OCI-LY1 (cell line): ENCODE data around the gene DEPDC5.

Source experiments
- H2AFZ ChIP-seq: fragments of 200-600 bp; sonication (generic), shearing (Covaris generic); 2 replicates; pipeline ENCODE4 v1.6.0; 2014; ENCODE audit warnings: antibody characterized with exemption, mild to moderate bottlenecking, low read length
- H3F3A ChIP-seq: fragments of 200-600 bp; sonication (generic), shearing (Covaris generic); 2 replicates; pipeline ENCODE4 v1.6.0; 2014; ENCODE audit warnings: mild to moderate bottlenecking, antibody characterized with exemption, low read length, moderate library complexity; ENCODE audit not compliant: insufficient read depth
- H3K27ac ChIP-seq: fragments of 200-600 bp; sonication (generic); 2 replicates; pipeline ENCODE4 v1.5.1; 2014; ENCODE audit warnings: low read length, mixed run types, mild to moderate bottlenecking, low read depth; ENCODE audit not compliant: poor library complexity, severe bottlenecking
- H3K27me3 ChIP-seq: fragments of 200-600 bp; sonication (generic); 2 replicates; pipeline ENCODE4 v1.6.0; 2014; ENCODE audit warnings: antibody characterized with exemption, mild to moderate bottlenecking, low read length, moderate library complexity; ENCODE audit not compliant: insufficient read depth
- H3K36me3 ChIP-seq: fragments of 200-600 bp; sonication (generic); 2 replicates; pipeline ENCODE4 v1.6.1; 2014; ENCODE audit warnings: mild to moderate bottlenecking, antibody characterized with exemption, low read length, moderate library complexity, mixed read lengths; ENCODE audit not compliant: insufficient read depth
- H3K4me1 ChIP-seq: fragments of 200-600 bp; sonication (generic); 2 replicates; pipeline ENCODE4 v1.5.1; 2014; ENCODE audit warnings: mild to moderate bottlenecking, low read length, moderate library complexity; ENCODE audit not compliant: insufficient read depth, severe bottlenecking
- H3K4me2 ChIP-seq: fragments of 200-600 bp; sonication (generic), shearing (Covaris generic); 2 replicates; pipeline ENCODE4 v1.6.1; 2014; ENCODE audit warnings: low read length
- H3K4me3 ChIP-seq: fragments of 200-600 bp; sonication (generic); 2 replicates; pipeline ENCODE4 v1.5.1; 2014; ENCODE audit warnings: low read length, low read depth, mild to moderate bottlenecking, mixed read lengths; ENCODE audit not compliant: poor library complexity, severe bottlenecking
- H3K79me2 ChIP-seq: fragments of 200-600 bp; shearing (Covaris generic); 2 replicates; pipeline ENCODE4 v1.6.1; 2016; ENCODE audit warnings: mixed run types, low read length, mixed read lengths; ENCODE audit not compliant: insufficient read depth
- H3K9ac ChIP-seq: fragments of 200-600 bp; sonication (generic), shearing (Covaris generic); 2 replicates; pipeline ENCODE4 v1.6.1; 2014; ENCODE audit warnings: mild to moderate bottlenecking, low read length, mixed read lengths
- H3K9me2 ChIP-seq: fragments of 200-600 bp; sonication (generic), shearing (Covaris generic); 2 replicates; pipeline ENCODE4 v1.6.1; 2014; ENCODE audit warnings: low read depth, mild to moderate bottlenecking, low read length, mixed read lengths
- H3K9me3 ChIP-seq: fragments of 200-600 bp; shearing (Covaris generic); 2 replicates; pipeline ENCODE4 v1.6.1; 2014; ENCODE audit warnings: low read length, mixed read lengths
- H4K20me1 ChIP-seq: fragments of 200-600 bp; sonication (generic), shearing (Covaris generic); 2 replicates; pipeline ENCODE4 v1.6.0; 2016; ENCODE audit warnings: mild to moderate bottlenecking, low read length; ENCODE audit not compliant: insufficient read depth
- CTCF ChIP-seq: fragments of 200-600 bp; sonication (generic), shearing (Covaris generic); IDR thresholded peaks from 2 replicates; pipeline ENCODE4 v1.5.1; 2017; ENCODE audit warnings: mild to moderate bottlenecking, antibody characterized with exemption, low read length, moderate library complexity, mixed read lengths
- EZH2 ChIP-seq: fragments of 200-600 bp; sonication (generic), shearing (Covaris generic); IDR thresholded peaks from 2 replicates; pipeline ENCODE4 v1.8.0; 2017; ENCODE audit warnings: borderline replicate concordance, mixed run types, mild to moderate bottlenecking, antibody characterized with exemption, low read length, moderate library complexity, mixed read lengths

DEPDC5 gene

GRCh38 chr22:31943978-31944699 lies 190.3 kb downstream of the DEPDC5 start, which contains the start of gene YWHAH:
TSS of gene YWHAH (plus strand) at chr22:31944535. CDS start at chr22:31944734, 199 bp downstream.
- Histone ChIP-seq H3K27me3 (no peaks in the 10 kb centered on the region), H3K4me2 (peak within 1 kb of the TSS; percentile 78), H3K36me3 (peaks cover 17% of the 10 kb centered on the region), H3F3A (0 out of 2 replicates have a peak, but pooled peaks cover 6% of the 10 kb centered on the region), H2AFZ (no peak within 1 kb of the TSS), H3K4me1 (peaks cover 28% of the 10 kb centered on the region), H3K9me2 (no peaks in the 10 kb centered on the region), H3K27ac (peak within 1 kb of the TSS; percentile 74), H3K79me2 (peaks cover 37% of the 10 kb centered on the region), H4K20me1 (no peaks in the 10 kb centered on the region), H3K4me3 (peak within 1 kb of the TSS; percentile 76), H3K9me3 (no peaks in the 10 kb centered on the region), H3K9ac (peak within 1 kb of the TSS; percentile 81)
- no peak for TF ChIP-seq CTCF
- no peak for TF ChIP-seq EZH2

- Histone ChIP-seq H3K4me1 (peaks cover 28% of the 10 kb centered on the region), H3K79me2 (peaks cover 40% of the 10 kb centered on the region)
Observed at GRCh38 chr22:31944700-31945442, 191.1 kb downstream of the DEPDC5 start.

GRCh38 chr22:31945443-31945855 lies 191.6 kb downstream of the DEPDC5 start:
- Histone ChIP-seq H4K20me1 (no peaks in the 10 kb centered on the region), H2AFZ (no peak overlapping the region), H3K9ac (peak overlapping the region; percentile 81), H3K4me1 (peaks cover 28% of the 10 kb centered on the region), H3K9me2 (no peaks in the 10 kb centered on the region), H3K79me2 (peaks cover 45% of the 10 kb centered on the region), H3K4me2 (peak overlapping the region; percentile 78), H3K4me3 (peak overlapping the region; percentile 76), H3K9me3 (no peaks in the 10 kb centered on the region), H3K36me3 (peaks cover 30% of the 10 kb centered on the region), H3K27ac (peak overlapping the region; percentile 74), H3F3A (0 out of 2 replicates have a peak, but pooled peaks cover 6% of the 10 kb centered on the region), H3K27me3 (no peaks in the 10 kb centered on the region)
- TF ChIP-seq EZH2 = no peak
- TF ChIP-seq CTCF = no peak

More at GRCh38 chr22:31944700-31945442, 191.1 kb downstream of the DEPDC5 start:
- Histone ChIP-seq H3K9ac (peak overlapping the region; percentile 81), H3K27me3 (no peaks in the 10 kb centered on the region), H4K20me1 (no peaks in the 10 kb centered on the region), H3K9me3 (no peaks in the 10 kb centered on the region), H3K4me2 (peak overlapping the region; percentile 78), H2AFZ (no peak overlapping the region), H3K4me3 (peak overlapping the region; percentile 76), H3K9me2 (no peaks in the 10 kb centered on the region), H3K27ac (peak overlapping the region; percentile 74), H3F3A (0 out of 2 replicates have a peak, but pooled peaks cover 6% of the 10 kb centered on the region), H3K36me3 (peaks cover 24% of the 10 kb centered on the region)
- TF ChIP-seq EZH2 (no peak), CTCF (no peak)
